Renal pelvis (tissue), 12 donors: ENCODE measurements around the gene POLR1G. TPM values are rescaled to one million over a fixed set of nuclear protein-coding genes. Genes with fewer than 3 reads are reported as not detected.
A peak's percentile ranks its signal among the peaks of the same experiment; 100 is the strongest.

Source experiments
- DNase-seq: peaks from one replicate; pipeline ENCODE4 v3.0.0-alpha.2; 2013
- long read RNA-seq, 16 experiments: transcript quantifications; one replicate each; lab custom pipeline, GENCODE V29; 2026
- polyA plus RNA-seq, 3 donors: library from polyadenylated mRNA; unstranded; fragments of 120-200 nt; gene quantifications; one replicate each; pipeline ENCODE4 v1.2.1, GENCODE V29; 2013; ENCODE audit not compliant: insufficient read length in 3 of 3

POLR1G gene, protein sequence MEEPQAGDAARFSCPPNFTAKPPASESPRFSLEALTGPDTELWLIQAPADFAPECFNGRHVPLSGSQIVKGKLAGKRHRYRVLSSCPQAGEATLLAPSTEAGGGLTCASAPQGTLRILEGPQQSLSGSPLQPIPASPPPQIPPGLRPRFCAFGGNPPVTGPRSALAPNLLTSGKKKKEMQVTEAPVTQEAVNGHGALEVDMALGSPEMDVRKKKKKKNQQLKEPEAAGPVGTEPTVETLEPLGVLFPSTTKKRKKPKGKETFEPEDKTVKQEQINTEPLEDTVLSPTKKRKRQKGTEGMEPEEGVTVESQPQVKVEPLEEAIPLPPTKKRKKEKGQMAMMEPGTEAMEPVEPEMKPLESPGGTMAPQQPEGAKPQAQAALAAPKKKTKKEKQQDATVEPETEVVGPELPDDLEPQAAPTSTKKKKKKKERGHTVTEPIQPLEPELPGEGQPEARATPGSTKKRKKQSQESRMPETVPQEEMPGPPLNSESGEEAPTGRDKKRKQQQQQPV
- polyA plus RNA-seq: 1 to 10 TPM; 3.8 to 6.0 (median 5.4) TPM
- long read RNA-seq, donor 1, partial matches to known transcripts: 72 of 99 reads
- long read RNA-seq, donor 1, other reads (novel, unspliced or antisense): 26 of 99 reads
- long read RNA-seq, donor 2, transcript CD3EAP-201 (3 exons, 3,286 nt): major isoform, 5 of 126 reads
- long read RNA-seq, donor 2, partial matches to known transcripts: 69 of 126 reads
- long read RNA-seq, donor 2, other reads (novel, unspliced or antisense): 52 of 126 reads
- long read RNA-seq, donor 3, partial matches to known transcripts: 0 of 2 reads
- long read RNA-seq, donor 3, other reads (novel, unspliced or antisense): 0 of 2 reads
- long read RNA-seq, donor 4: 0 reads
- long read RNA-seq, donor 5, partial matches to known transcripts: 5 of 25 reads
- long read RNA-seq, donor 5, other reads (novel, unspliced or antisense): 20 of 25 reads
- long read RNA-seq, donor 6, partial matches to known transcripts: 0 of 3 reads
- long read RNA-seq, donor 6, other reads (novel, unspliced or antisense): 0 of 3 reads
- long read RNA-seq, donor 7, transcript CD3EAP-201 (3 exons, 3,286 nt): major isoform, 5 of 10 reads
- long read RNA-seq, donor 7, partial matches to known transcripts: 0 of 10 reads
- long read RNA-seq, donor 7, other reads (novel, unspliced or antisense): 0 of 10 reads
- long read RNA-seq, donor 8, partial matches to known transcripts: 0 of 14 reads
- long read RNA-seq, donor 8, other reads (novel, unspliced or antisense): 10 of 14 reads
- long read RNA-seq, donor 9, partial matches to known transcripts: 0 of 3 reads
- long read RNA-seq, donor 9, other reads (novel, unspliced or antisense): 0 of 3 reads
- long read RNA-seq, donor 10, partial matches to known transcripts: 0 of 1 reads
- long read RNA-seq, donor 10, other reads (novel, unspliced or antisense): 0 of 1 reads
- long read RNA-seq, donor 11, partial matches to known transcripts: 0 of 2 reads
- long read RNA-seq, donor 11, other reads (novel, unspliced or antisense): 0 of 2 reads
- long read RNA-seq, donor 12, transcript CD3EAP-201 (3 exons, 3,286 nt): major isoform, 5 of 117 reads
- long read RNA-seq, donor 12, partial matches to known transcripts: 45 of 117 reads
- long read RNA-seq, donor 12, other reads (novel, unspliced or antisense): 66 of 117 reads
- long read RNA-seq, donor 13, partial matches to known transcripts: 0 of 2 reads
- long read RNA-seq, donor 13, other reads (novel, unspliced or antisense): 0 of 2 reads
- long read RNA-seq, donor 14: 0 reads
- long read RNA-seq, donor 15, partial matches to known transcripts: 89 of 189 reads
- long read RNA-seq, donor 15, other reads (novel, unspliced or antisense): 98 of 189 reads
- long read RNA-seq, donor 16, partial matches to known transcripts: 0 of 3 reads
- long read RNA-seq, donor 16, other reads (novel, unspliced or antisense): 0 of 3 reads

GRCh38 chr19:45406226-45407090, at the start of gene POLR1G:
POLR1G (plus strand) TSS chr19:45406644; CDS start chr19:45406697, 53 bp downstream.
- peak; percentile 83 for DNase-seq

DNA sequence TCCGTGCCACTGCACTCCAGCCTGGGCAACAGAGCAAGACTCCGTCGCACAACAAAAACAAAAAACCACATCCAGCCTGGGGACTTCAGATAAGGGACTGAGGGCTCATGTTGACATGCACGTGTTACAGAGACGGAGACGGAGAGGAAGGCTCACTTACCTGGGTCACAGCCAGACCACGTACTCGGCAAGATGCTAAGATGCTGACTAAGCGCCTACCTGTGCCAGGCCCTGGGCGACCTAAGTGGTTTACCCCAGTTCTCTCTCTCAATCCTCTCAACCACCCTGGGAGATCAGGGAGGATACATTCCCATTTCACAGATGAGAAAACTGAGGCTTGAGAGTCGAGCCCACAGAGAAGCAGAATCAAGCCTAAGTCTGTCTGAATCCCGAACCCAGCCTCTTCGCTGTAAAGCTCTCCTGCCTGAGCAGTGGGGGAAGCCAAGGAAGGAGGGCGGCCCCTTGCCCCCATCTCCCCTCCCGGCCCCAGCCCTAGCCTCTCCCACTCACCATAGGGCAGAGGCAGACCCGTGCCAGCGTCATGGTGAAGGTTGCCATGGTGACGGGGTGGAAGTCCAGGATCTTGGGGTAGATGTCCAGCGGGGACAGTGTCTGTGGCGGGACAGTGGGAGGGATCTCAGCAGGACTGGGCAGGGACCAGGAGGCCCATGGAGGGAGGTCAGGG, 49.5 kb upstream of the POLR1G start:
- DNase-seq: no peak

DNA sequence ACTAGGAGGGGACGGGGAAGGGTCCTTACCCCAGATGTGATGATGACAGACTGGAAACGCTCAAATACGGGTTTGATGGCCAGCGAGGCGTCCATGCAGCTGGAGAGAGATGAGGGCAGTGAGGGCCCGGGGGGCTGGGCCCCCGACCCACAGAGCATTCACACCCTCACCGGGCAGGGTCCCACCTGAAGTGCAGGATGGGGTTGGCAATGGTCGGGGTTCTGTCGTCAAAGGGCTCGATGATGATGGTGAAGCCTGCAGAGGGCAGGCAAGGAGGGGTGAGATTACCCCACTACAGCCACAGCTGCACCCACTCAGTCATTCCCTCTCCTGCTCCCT, 49.0 kb upstream of the POLR1G start:
- DNase-seq: no peak

DNA sequence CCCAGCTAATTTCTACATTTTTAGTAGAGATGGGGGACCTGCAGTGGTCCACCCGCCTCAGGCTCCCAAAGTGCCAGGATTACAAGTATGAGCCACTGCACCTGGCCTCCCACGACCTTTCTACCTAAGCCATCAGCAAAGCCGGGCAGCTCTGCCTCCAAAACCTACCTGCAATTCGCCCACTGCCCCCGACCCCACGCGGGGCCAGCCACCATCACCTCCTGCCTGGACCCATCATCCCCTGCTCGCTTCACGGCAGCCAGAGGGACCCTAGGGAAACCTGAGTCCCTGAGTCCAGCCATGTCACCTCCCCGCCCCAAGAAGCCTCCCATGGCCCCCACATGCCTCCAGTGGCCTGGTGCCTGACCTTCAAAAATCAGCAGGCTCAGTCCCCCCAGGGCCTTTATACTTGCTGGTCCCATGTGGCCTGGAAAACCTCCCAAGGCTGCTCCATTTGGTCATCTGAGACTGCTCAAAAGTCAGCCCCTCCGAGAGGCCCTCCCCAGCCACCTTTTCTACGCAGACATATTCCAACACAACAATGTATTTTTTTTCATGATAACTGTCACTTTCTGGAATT, 48.1 kb upstream of the POLR1G start:
- DNase-seq: no peak

DNA sequence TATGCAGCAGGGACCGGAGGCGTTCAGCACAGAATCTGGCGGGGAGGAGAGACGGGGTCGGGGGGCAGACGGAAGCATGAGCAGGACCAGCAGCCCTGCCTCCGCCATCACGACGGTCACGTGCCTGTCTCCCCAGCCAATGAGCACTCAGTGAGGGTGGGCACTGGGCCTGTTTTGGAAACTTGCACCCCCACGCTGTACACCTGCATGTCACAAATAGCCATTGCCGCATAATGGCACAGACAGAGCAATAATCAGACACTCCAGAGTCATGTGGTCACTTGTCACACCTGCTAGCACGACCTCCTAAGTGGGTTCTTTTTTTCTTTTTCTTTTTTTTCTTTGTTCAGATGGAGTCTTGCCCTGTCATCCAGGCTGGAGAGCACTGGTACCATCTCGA, 44.8 kb upstream of the POLR1G start:
- no peak for DNase-seq

DNA sequence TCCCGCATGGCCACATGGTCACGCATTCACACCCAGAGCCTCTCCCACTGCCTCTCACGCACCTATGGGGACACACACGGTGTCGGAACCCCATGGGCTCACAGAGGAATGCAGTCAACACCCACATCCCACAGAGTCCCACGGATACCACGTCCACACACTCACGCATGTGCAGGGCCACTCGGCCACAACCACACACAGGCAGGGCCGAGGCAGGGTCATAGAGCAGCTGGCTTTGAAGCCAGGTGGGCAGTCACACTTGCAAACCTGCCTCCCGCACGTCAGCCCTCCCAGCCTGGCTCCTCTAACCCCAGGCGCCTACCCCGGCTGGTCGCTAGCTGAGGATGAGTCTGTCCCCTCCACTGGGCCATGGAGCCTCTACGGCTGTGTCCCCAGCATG, 44.2 kb upstream of the POLR1G start:
- DNase-seq: no peak

- no peak for DNase-seq
These were observed 42.5 kb upstream of the POLR1G start for GRCh38 chr19:45363861-45364459.

- DNase-seq: no peak
These were observed 41.7 kb upstream of the POLR1G start for GRCh38 chr19:45364696-45365095.

- no peak for DNase-seq
These were observed 38.3 kb upstream of the POLR1G start for GRCh38 chr19:45368127-45368526.

DNA sequence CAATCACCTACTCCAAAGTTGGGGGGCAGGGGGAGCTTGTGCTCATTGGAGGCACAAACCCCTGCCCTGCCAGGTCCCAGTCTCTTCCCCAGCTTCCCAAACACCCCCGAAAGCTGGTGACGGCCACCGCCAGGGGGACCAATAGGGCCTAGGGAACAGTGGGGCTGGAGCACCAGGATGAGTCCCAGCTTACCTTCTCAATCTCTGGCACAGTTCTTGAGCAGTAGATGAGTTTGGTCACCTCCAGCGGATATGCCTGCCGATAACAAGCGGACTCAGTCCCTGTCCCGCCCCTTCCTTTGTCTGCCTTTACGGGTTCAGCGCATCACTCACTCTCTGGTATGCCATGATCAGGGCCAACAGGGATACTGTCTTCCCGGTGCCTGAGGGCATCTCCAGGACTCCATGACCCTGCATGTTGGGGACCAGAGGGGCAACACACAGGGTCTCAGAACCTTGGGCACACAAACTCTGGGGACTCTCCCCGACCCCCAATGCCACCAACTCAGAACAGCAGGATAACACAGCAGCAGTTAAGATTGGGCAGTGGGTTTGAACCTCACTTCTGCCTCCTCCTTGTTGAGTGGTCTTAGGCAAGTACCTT, 37.6 kb upstream of the POLR1G start:
- no peak for DNase-seq

DNA sequence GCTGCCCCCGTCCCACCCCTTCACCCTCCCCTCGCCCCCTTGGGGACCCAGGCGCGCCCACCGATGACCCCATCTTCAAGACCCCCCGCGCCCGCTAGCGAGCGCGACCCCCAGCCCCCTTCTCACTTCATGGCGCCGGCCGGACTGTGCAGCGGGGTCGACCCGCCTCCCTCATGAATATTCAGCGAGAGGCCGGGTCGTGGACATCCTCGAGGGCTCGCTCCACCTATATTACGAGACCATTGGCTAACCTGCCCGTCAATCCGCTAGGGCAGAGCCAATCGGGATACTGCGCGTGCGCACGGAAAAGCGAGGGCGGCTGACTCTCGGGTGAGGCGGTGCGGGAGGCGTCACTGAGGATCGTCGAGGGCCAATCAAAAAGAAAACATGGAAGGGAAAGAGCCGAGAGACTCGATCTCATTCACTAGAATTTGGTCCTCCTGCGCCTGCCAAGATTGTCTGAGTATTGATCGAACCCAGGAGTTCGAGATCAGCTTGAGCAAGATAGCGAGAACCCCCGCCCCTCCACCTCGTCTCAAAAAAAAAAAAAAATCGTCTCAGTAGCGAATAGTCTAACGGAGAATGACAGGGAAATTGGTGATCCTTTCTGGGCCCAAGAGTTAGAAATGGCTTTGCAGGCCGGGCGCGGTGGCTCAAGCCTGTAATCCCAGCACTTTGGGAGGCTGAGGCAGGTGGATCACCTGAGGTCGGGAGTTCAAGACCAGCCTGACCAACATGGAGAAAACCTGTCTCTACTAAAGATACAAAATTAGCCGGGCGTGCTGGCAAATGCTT, 35.8 kb upstream of the POLR1G start, which contains the start of gene ERCC2:
Gene ERCC2 (minus strand): TSS at position 164 of the 795 bp plus-strand sequence. CDS start 33 bp downstream, at position 131.
- DNase-seq: peak; percentile 99

GRCh38 chr19:45376045-45376724, 30.3 kb upstream of the POLR1G start:
- DNase-seq: peak; percentile 67

- DNase-seq: no peak
These were observed 26.3 kb upstream of the POLR1G start for GRCh38 chr19:45380107-45380506.

DNA sequence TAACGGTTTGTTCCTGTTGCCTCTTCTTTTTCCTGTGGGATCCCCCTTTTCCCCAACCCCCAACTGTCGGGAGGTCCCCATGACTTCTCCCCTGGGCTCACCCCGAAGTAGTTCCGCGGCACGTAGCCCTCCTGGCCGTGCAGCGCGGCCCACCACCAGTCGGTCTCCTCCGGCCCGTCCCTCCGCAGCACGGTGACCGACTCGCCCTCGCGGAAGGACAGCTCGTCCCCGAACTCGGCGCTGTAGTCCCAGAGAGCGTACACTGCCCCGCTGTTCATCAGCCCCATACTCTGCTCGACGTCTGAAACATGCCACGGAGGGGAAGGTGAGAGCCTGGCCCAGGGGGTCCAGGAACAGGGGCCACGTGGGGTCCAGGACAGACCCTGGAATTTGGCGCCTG, 24.0 kb upstream of the POLR1G start:
- no peak for DNase-seq

DNA sequence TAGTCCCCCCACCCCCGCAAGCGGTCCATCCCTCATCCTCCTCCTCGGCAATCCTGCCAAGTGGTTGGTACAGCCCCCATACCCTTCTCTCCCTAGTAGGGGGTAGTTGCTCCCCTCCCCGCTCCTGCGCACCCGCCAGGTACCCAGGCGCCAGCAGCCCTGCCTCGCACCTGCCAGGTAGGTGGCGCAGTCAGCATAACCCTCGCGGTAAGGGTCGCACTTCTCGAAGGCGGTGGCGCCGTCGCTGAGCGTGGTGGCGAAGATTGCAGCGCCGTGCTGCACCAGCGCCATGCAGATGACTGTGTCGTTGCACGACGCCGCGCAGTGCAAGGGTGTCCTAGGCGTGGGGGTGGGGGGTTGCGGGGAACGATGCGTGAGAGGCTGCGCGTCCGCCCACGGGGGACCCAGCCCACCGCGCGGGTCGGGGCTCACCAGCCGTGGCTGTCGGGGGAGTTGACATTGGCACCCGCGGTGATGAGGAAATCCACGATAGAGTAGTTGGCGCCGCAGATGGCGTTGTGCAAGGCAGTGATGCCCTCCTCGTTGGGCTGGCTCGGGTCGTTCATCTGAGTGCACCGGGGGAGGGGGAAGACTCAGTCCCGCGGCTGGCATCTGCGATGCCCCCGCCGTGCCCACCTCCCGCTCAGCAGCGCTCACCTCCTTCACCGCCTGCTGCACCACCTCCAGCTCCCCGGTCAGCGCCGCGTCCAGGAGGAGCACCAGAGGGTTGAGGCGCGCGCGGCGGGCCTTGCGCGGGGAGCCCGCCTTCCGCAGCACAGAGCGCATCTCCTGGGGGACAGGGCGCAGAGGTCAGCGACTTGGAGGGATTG, 20.8 kb upstream of the POLR1G start:
- DNase-seq: no peak
